Activated naive CD4-positive, alpha-beta T cell treated with anti-CD3 and anti-CD28 coated beads for 36 hours (primary cell): Measurements from ENCODE around the gene RNF217. TPM values are rescaled to one million over a fixed set of nuclear protein-coding genes. Genes with fewer than 3 reads are reported as not detected.
"Not testable (repeated sequence)": the region's sequence is repeated elsewhere in the genome, so short reads cannot be mapped to it uniquely, and the experiment has no call there.

Source experiments
- CTCF ChIA-PET: fragments of 350-600 bp; sonication (Branson Sonifier 250); formaldehyde crosslinking; loops from one replicate; lab custom pipeline; 2021; ENCODE audit warnings: antibody characterized with exemption; lab: Charles Lee
- DNase-seq: peaks from one replicate; pipeline ENCODE4 v3.0.0-alpha.2; 2020
- H3K27ac Mint-ChIP-seq: one replicate; pipeline ENCODE4 v1.8.0; 2021; ENCODE audit warnings: mild to moderate bottlenecking, mixed read lengths
- H3K27me3 Mint-ChIP-seq: one replicate; pipeline ENCODE4 v1.8.0; 2021; ENCODE audit warnings: low read depth, mixed read lengths
- H3K36me3 Mint-ChIP-seq: one replicate; pipeline ENCODE4 v1.8.0; 2021; ENCODE audit warnings: low read depth, mixed read lengths
- H3K4me1 Mint-ChIP-seq: one replicate; pipeline ENCODE4 v1.8.0; 2021; ENCODE audit warnings: low read depth, mixed read lengths
- H3K4me3 Mint-ChIP-seq: one replicate; pipeline ENCODE4 v1.8.0; 2021; ENCODE audit warnings: mild to moderate bottlenecking, moderate library complexity, mixed read lengths
- H3K9me3 Mint-ChIP-seq: one replicate; pipeline ENCODE4 v1.8.0; 2021; ENCODE audit warnings: mixed read lengths
- intact Hi-C: fragments of 100-400 bp; cut with micrococcal nuclease; formaldehyde crosslinking; loops from one replicate; pipeline ENCODE4 v1.15.1; 2023
- total RNA-seq, 2 experiments: library from RNA; stranded (reverse); gene quantifications; one replicate each; pipeline ENCODE4 v1.2.3, GENCODE V29; 2021

The RNF217 gene
- total RNA-seq, 2 experiments from 2014 or later: 1.8 to 2.4 TPM

GRCh38 chr6:125116710-125117109 is 154.5 kb downstream of the RNF217 start:
- Mint-ChIP-seq H3K27me3 (no peaks in the 10 kb centered on the region), H3K4me3 (no peak overlapping the region), H3K27ac (no peak overlapping the region), H3K4me1 (no peaks in the 10 kb centered on the region), H3K9me3 (peaks cover 6% of the 10 kb centered on the region), H3K36me3 (peaks cover 2% of the 10 kb centered on the region)
- CTCF ChIA-PET: interaction anchor here (0.5 to 1.7 kb wide), 3 partner anchors 14 to 245 kb away, joined by 3 to 14 read pairs (median 3); partner anchors contain the start of gene TPD52L1
- intact Hi-C loops: no loop called here
- DNase-seq: no peak

- Mint-ChIP-seq H3K4me3 (no peak overlapping the region), H3K27me3 (no peaks in the 10 kb centered on the region), H3K36me3 (no peaks in the 10 kb centered on the region), H3K27ac (no peak overlapping the region), H3K9me3 (no peaks in the 10 kb centered on the region), H3K4me1 (no peaks in the 10 kb centered on the region)
- no peak for DNase-seq
- intact Hi-C loops: no loop called here
- CTCF ChIA-PET: no interaction called here
These were observed 155.6 kb downstream of the RNF217 start for GRCh38 chr6:125117818-125118217.

GRCh38 chr6:125120054-125120590 is 157.9 kb downstream of the RNF217 start:
- H3K36me3 Mint-ChIP-seq: no peaks in the 10 kb centered on the region
- no peak for DNase-seq
- no peak overlapping the region for H3K27ac Mint-ChIP-seq
- CTCF ChIA-PET: no interaction called here
- intact Hi-C loops: no loop called here
- H3K27me3 Mint-ChIP-seq: no peaks in the 10 kb centered on the region
- no peaks in the 10 kb centered on the region for H3K9me3 Mint-ChIP-seq
- no peak overlapping the region for H3K4me3 Mint-ChIP-seq
- H3K4me1 Mint-ChIP-seq: no peaks in the 10 kb centered on the region

- CTCF ChIA-PET: no interaction called here
- Mint-ChIP-seq H3K27ac (no peak overlapping the region), H3K36me3 (no peaks in the 10 kb centered on the region)
These were observed 159.7 kb downstream of the RNF217 start for GRCh38 chr6:125121894-125122293.

GRCh38 chr6:125123051-125123450 is 160.8 kb downstream of the RNF217 start:
- intact Hi-C loops: no loop called here
- DNase-seq: no peak
- H3K4me3 Mint-ChIP-seq: no peak overlapping the region
- CTCF ChIA-PET: interaction anchor here (0.8 to 1.1 kb wide), 2 partner anchors 9 to 252 kb away, joined by 4 to 5 read pairs; no protein-coding TSS in a partner anchor
- H3K9me3 Mint-ChIP-seq: peaks cover 3% of the 10 kb centered on the region
- peaks cover 2% of the 10 kb centered on the region for H3K27me3 Mint-ChIP-seq
- H3K4me1 Mint-ChIP-seq: no peaks in the 10 kb centered on the region
- no peaks in the 10 kb centered on the region for H3K36me3 Mint-ChIP-seq
- no peak overlapping the region for H3K27ac Mint-ChIP-seq

More at GRCh38 chr6:125121894-125122293, 159.7 kb downstream of the RNF217 start:
- no peaks in the 10 kb centered on the region for H3K27me3 Mint-ChIP-seq
- H3K4me3 Mint-ChIP-seq: no peak overlapping the region
- no peak for DNase-seq
- intact Hi-C loops: no loop called here
- H3K9me3 Mint-ChIP-seq: peaks cover 3% of the 10 kb centered on the region
- H3K4me1 Mint-ChIP-seq: no peaks in the 10 kb centered on the region

GRCh38 chr6:125123468-125124048 is 161.3 kb downstream of the RNF217 start:
- CTCF ChIA-PET: interaction anchor here (0.5 to 2.3 kb wide), 3 partner anchors 9 to 561 kb away, joined by 3 to 10 read pairs (median 4); no protein-coding TSS in a partner anchor
- intact Hi-C loops: no loop called here
- no peak overlapping the region for H3K27ac Mint-ChIP-seq
- H3K27me3 Mint-ChIP-seq: peaks cover 2% of the 10 kb centered on the region
- no peaks in the 10 kb centered on the region for H3K4me1 Mint-ChIP-seq
- H3K9me3 Mint-ChIP-seq: peaks cover 3% of the 10 kb centered on the region
- DNase-seq: no peak
- H3K4me3 Mint-ChIP-seq: no peak overlapping the region
- H3K36me3 Mint-ChIP-seq: no peaks in the 10 kb centered on the region

- Mint-ChIP-seq H3K27me3 (peaks cover 3% of the 10 kb centered on the region), H3K9me3 (peaks cover 3% of the 10 kb centered on the region), H3K4me3 (no peak overlapping the region), H3K4me1 (no peaks in the 10 kb centered on the region), H3K36me3 (no peaks in the 10 kb centered on the region), H3K27ac (no peak overlapping the region)
- CTCF ChIA-PET: interaction anchor here (0.5 to 2.3 kb wide), 2 partner anchors 10 to 562 kb away, joined by 3 to 10 read pairs; no protein-coding TSS in a partner anchor
- DNase-seq: no peak
- intact Hi-C loops: no loop called here
These were observed 161.9 kb downstream of the RNF217 start for GRCh38 chr6:125124049-125124669.

GRCh38 chr6:125125856-125126255 is 163.6 kb downstream of the RNF217 start:
- H3K27ac Mint-ChIP-seq, H3K27me3 Mint-ChIP-seq, H3K9me3 Mint-ChIP-seq, H3K4me3 Mint-ChIP-seq, intact Hi-C loops, DNase-seq, H3K36me3 Mint-ChIP-seq, H3K4me1 Mint-ChIP-seq: not testable (repeated sequence)
- CTCF ChIA-PET: interaction anchor here (2.3 kb wide), 1 partner anchor 12 kb away, joined by 10 read pairs; no protein-coding TSS in a partner anchor

- H3K9me3 Mint-ChIP-seq: peaks cover 3% of the 10 kb centered on the region
- no peaks in the 10 kb centered on the region for H3K36me3 Mint-ChIP-seq
- CTCF ChIA-PET: interaction anchor here (1.2 to 1.3 kb wide), 2 partner anchors 15 to 16 kb away, joined by 3 read pairs; no protein-coding TSS in a partner anchor
- H3K4me1 Mint-ChIP-seq: no peaks in the 10 kb centered on the region
- no peak overlapping the region for H3K4me3 Mint-ChIP-seq
- H3K27ac Mint-ChIP-seq: no peak overlapping the region
- peaks cover 6% of the 10 kb centered on the region for H3K27me3 Mint-ChIP-seq
- intact Hi-C loops: no loop called here
- no peak for DNase-seq
These were observed 167.1 kb downstream of the RNF217 start for GRCh38 chr6:125129354-125129753.

GRCh38 chr6:125132058-125132457 is 169.8 kb downstream of the RNF217 start:
- DNase-seq: no peak
- Mint-ChIP-seq H3K36me3 (no peaks in the 10 kb centered on the region), H3K4me1 (no peaks in the 10 kb centered on the region), H3K9me3 (no peaks in the 10 kb centered on the region), H3K27ac (no peak overlapping the region), H3K4me3 (no peak overlapping the region), H3K27me3 (peaks cover 6% of the 10 kb centered on the region)
- CTCF ChIA-PET: no interaction called here
- intact Hi-C loops: no loop called here

GRCh38 chr6:125136378-125136777 is 174.1 kb downstream of the RNF217 start:
- no peaks in the 10 kb centered on the region for H3K9me3 Mint-ChIP-seq
- H3K27ac Mint-ChIP-seq: no peak overlapping the region
- no peaks in the 10 kb centered on the region for H3K36me3 Mint-ChIP-seq
- no peaks in the 10 kb centered on the region for H3K27me3 Mint-ChIP-seq
- H3K4me1 Mint-ChIP-seq: no peaks in the 10 kb centered on the region
- no peak overlapping the region for H3K4me3 Mint-ChIP-seq
- intact Hi-C loops: no loop called here
- DNase-seq: no peak
- CTCF ChIA-PET: no interaction called here

- CTCF ChIA-PET: no interaction called here
- Mint-ChIP-seq H3K27me3 (no peaks in the 10 kb centered on the region), H3K36me3 (no peaks in the 10 kb centered on the region), H3K9me3 (no peaks in the 10 kb centered on the region), H3K4me1 (no peaks in the 10 kb centered on the region), H3K4me3 (no peak overlapping the region), H3K27ac (no peak overlapping the region)
- DNase-seq: no peak
- intact Hi-C loops: no loop called here
These were observed 175.8 kb downstream of the RNF217 start for GRCh38 chr6:125138083-125138482.
